OCI-LY1 (cell line): ENCODE results near the gene STARD7.

Experiments
- H2AFZ ChIP-seq: fragments of 200-600 bp; sonication (generic), shearing (Covaris generic); 2 replicates; pipeline ENCODE4 v1.6.0; 2014; ENCODE audit warnings: antibody characterized with exemption, mild to moderate bottlenecking, low read length
- H3F3A ChIP-seq: fragments of 200-600 bp; sonication (generic), shearing (Covaris generic); 2 replicates; pipeline ENCODE4 v1.6.0; 2014; ENCODE audit warnings: mild to moderate bottlenecking, antibody characterized with exemption, low read length, moderate library complexity; ENCODE audit not compliant: insufficient read depth
- H3K27ac ChIP-seq: fragments of 200-600 bp; sonication (generic); 2 replicates; pipeline ENCODE4 v1.5.1; 2014; ENCODE audit warnings: low read length, mixed run types, mild to moderate bottlenecking, low read depth; ENCODE audit not compliant: poor library complexity, severe bottlenecking
- H3K27me3 ChIP-seq: fragments of 200-600 bp; sonication (generic); 2 replicates; pipeline ENCODE4 v1.6.0; 2014; ENCODE audit warnings: antibody characterized with exemption, mild to moderate bottlenecking, low read length, moderate library complexity; ENCODE audit not compliant: insufficient read depth
- H3K36me3 ChIP-seq: fragments of 200-600 bp; sonication (generic); 2 replicates; pipeline ENCODE4 v1.6.1; 2014; ENCODE audit warnings: mild to moderate bottlenecking, antibody characterized with exemption, low read length, moderate library complexity, mixed read lengths; ENCODE audit not compliant: insufficient read depth
- H3K4me1 ChIP-seq: fragments of 200-600 bp; sonication (generic); 2 replicates; pipeline ENCODE4 v1.5.1; 2014; ENCODE audit warnings: mild to moderate bottlenecking, low read length, moderate library complexity; ENCODE audit not compliant: insufficient read depth, severe bottlenecking
- H3K4me2 ChIP-seq: fragments of 200-600 bp; sonication (generic), shearing (Covaris generic); 2 replicates; pipeline ENCODE4 v1.6.1; 2014; ENCODE audit warnings: low read length
- H3K4me3 ChIP-seq: fragments of 200-600 bp; sonication (generic); 2 replicates; pipeline ENCODE4 v1.5.1; 2014; ENCODE audit warnings: low read length, low read depth, mild to moderate bottlenecking, mixed read lengths; ENCODE audit not compliant: poor library complexity, severe bottlenecking
- H3K79me2 ChIP-seq: fragments of 200-600 bp; shearing (Covaris generic); 2 replicates; pipeline ENCODE4 v1.6.1; 2016; ENCODE audit warnings: mixed run types, low read length, mixed read lengths; ENCODE audit not compliant: insufficient read depth
- H3K9ac ChIP-seq: fragments of 200-600 bp; sonication (generic), shearing (Covaris generic); 2 replicates; pipeline ENCODE4 v1.6.1; 2014; ENCODE audit warnings: mild to moderate bottlenecking, low read length, mixed read lengths
- H3K9me2 ChIP-seq: fragments of 200-600 bp; sonication (generic), shearing (Covaris generic); 2 replicates; pipeline ENCODE4 v1.6.1; 2014; ENCODE audit warnings: low read depth, mild to moderate bottlenecking, low read length, mixed read lengths
- H3K9me3 ChIP-seq: fragments of 200-600 bp; shearing (Covaris generic); 2 replicates; pipeline ENCODE4 v1.6.1; 2014; ENCODE audit warnings: low read length, mixed read lengths
- H4K20me1 ChIP-seq: fragments of 200-600 bp; sonication (generic), shearing (Covaris generic); 2 replicates; pipeline ENCODE4 v1.6.0; 2016; ENCODE audit warnings: mild to moderate bottlenecking, low read length; ENCODE audit not compliant: insufficient read depth
- CTCF ChIP-seq: fragments of 200-600 bp; sonication (generic), shearing (Covaris generic); IDR thresholded peaks from 2 replicates; pipeline ENCODE4 v1.5.1; 2017; ENCODE audit warnings: mild to moderate bottlenecking, antibody characterized with exemption, low read length, moderate library complexity, mixed read lengths
- EZH2 ChIP-seq: fragments of 200-600 bp; sonication (generic), shearing (Covaris generic); IDR thresholded peaks from 2 replicates; pipeline ENCODE4 v1.8.0; 2017; ENCODE audit warnings: borderline replicate concordance, mixed run types, mild to moderate bottlenecking, antibody characterized with exemption, low read length, moderate library complexity, mixed read lengths

The STARD7 gene

GRCh38 chr2:96137321-96138178 lies 71.1 kb downstream of the STARD7 start:
- Histone ChIP-seq H4K20me1 (no peaks in the 10 kb centered on the region), H3K9me3 (no peaks in the 10 kb centered on the region), H3K27me3 (no peaks in the 10 kb centered on the region; the same call in 1 of the 2 replicates), H3K9me2 (no peaks in the 10 kb centered on the region), H3K4me2 (no peak overlapping the region), H3K79me2 (no peaks in the 10 kb centered on the region), H3K4me3 (no peak overlapping the region), H3K4me1 (peaks cover 3% of the 10 kb centered on the region), H2AFZ (no peak overlapping the region), H3K9ac (no peak overlapping the region), H3K36me3 (peaks cover 5% of the 10 kb centered on the region; the same call in 1 of the 2 replicates), H3F3A (no peaks in the 10 kb centered on the region), H3K27ac (no peak overlapping the region)
- TF ChIP-seq EZH2 (no peak), CTCF (no peak)

- no peak overlapping the region for H3K9ac ChIP-seq
- H3K9me3 ChIP-seq, result no peaks in the 10 kb centered on the region
- no peaks in the 10 kb centered on the region; the same call in 1 of the 2 replicates for H3K27me3 ChIP-seq
- H3K9me2 ChIP-seq, result no peaks in the 10 kb centered on the region
- H3K27ac ChIP-seq, result no peak overlapping the region
- no peaks in the 10 kb centered on the region for H4K20me1 ChIP-seq
- TF ChIP-seq EZH2 (no peak), CTCF (no peak)
- no peaks in the 10 kb centered on the region for H3F3A ChIP-seq
- H3K36me3 ChIP-seq, result 0 out of 2 replicates have a peak, but pooled peaks cover 4% of the 10 kb centered on the region
- no peak overlapping the region for H2AFZ ChIP-seq
- no peaks in the 10 kb centered on the region for H3K4me1 ChIP-seq
- no peak overlapping the region for H3K4me3 ChIP-seq
- H3K79me2 ChIP-seq, result no peaks in the 10 kb centered on the region
- no peak overlapping the region for H3K4me2 ChIP-seq
These were observed 72.4 kb downstream of the STARD7 start for GRCh38 chr2:96136129-96136720.

DNA sequence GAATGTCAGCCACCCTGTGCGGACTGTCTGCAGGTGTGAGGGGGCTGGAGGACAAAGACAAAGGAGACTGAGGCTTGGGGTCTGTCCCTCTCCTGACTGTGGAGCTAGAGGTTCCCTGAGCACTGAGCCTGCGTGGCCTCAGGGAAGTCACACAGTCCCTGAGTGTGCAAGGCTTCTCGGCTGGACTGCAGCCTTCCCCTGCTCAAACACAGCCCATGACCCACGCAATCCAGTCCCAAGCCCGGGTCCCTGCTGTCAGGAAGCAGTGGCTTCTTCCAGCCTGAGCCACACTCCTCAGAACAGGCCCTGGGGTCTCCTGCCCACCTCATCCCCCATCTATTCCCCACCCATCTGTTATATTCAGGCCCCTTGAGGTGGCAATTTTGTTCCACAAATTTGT lies 73.0 kb downstream of the STARD7 start:
- Histone ChIP-seq H3K9me3 (no peaks in the 10 kb centered on the region), H3K9me2 (no peaks in the 10 kb centered on the region), H3K4me2 (no peak overlapping the region), H3K27me3 (no peaks in the 10 kb centered on the region; the same call in 1 of the 2 replicates), H3K36me3 (no peaks in the 10 kb centered on the region), H3K79me2 (no peaks in the 10 kb centered on the region), H4K20me1 (no peaks in the 10 kb centered on the region), H3K9ac (no peak overlapping the region), H3K4me3 (no peak overlapping the region), H2AFZ (no peak overlapping the region), H3K27ac (no peak overlapping the region), H3F3A (no peaks in the 10 kb centered on the region), H3K4me1 (no peaks in the 10 kb centered on the region)
- TF ChIP-seq CTCF (no peak), EZH2 (no peak)
